Measurements from ENCODE around the gene SMTN.
"Not testable (repeated sequence)": the region's sequence is repeated elsewhere in the genome, so short reads cannot be mapped to it uniquely, and the experiment has no call there.

SMTN gene

GRCh38 chr22:31106001-31106571 lies 25.0 kb downstream of the SMTN start:
- no peak for DNase-seq

GRCh38 chr22:31106731-31107177 lies 25.6 kb downstream of the SMTN start:
- DNase-seq = no peak

DNA sequence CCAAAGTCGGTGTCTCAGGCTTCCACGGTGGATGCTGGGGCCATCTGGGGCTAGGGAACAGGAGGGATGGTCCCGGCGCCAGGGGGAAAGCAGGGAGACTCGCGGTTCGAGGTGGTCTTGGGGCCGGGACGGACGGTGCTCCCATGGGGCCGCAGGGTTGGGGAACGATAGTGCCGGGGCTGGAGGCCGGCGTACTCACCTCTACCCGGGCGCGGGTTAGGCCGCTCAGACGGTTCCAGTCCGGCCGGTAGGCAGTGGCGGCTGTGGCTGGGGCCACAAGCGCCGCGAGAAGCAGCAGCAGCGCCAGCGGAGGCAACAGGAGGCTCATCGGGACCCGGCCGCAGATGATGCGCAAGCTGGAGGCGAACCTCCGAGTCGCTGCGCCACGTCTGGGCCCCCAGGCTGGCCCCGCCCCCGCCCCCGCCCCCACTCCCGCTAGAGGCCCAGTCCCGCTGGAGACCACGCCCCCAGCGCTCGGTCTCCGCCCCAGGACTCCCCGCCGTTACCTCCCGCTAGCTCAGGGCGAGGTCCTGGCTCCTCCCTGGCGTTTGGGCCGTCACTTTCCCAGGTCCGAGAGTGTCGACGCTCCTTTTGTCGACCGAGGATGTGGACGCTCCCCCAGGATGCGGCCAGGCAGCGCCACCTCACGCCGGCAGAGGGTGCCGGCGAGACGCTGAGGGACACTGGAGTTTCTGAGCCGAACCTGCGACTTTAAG lies 26.2 kb downstream of the SMTN start, which contains the start of gene SELENOM:
TSS of gene SELENOM (minus strand) at position 391 of the 716 bp plus-strand sequence. CDS start at position 328, 63 bp downstream.
- DNase-seq = peak; percentile 40

GRCh38 chr22:31107894-31108218 lies 26.7 kb downstream of the SMTN start:
- DNase-seq = no peak

DNA sequence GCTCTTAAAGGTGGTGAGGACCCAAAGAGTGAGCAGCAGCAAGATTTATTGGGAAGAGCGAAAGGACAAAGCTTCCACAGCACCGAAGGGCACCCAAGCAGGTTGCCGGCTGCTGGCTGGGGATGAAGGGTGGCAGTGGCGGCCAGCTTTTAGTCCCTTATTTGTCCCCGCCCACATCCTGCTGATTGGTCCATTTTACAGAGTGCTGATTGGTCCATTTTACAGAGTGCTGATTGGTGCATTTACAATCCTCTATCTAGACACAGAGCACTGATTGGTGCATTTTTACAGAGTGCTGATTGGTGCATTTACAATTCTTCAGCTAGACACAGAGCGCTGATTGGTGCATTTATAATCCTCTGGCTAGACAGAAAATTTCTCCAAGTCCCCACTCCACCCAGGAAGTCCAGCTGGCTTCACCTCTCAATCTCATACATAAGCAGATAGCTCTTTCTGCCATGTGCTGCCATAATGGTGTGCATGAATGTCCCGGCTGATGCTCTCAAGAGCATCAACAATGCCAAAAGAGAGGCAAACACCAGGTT lies 31.5 kb downstream of the SMTN start:
- not testable (repeated sequence) for DNase-seq

DNA sequence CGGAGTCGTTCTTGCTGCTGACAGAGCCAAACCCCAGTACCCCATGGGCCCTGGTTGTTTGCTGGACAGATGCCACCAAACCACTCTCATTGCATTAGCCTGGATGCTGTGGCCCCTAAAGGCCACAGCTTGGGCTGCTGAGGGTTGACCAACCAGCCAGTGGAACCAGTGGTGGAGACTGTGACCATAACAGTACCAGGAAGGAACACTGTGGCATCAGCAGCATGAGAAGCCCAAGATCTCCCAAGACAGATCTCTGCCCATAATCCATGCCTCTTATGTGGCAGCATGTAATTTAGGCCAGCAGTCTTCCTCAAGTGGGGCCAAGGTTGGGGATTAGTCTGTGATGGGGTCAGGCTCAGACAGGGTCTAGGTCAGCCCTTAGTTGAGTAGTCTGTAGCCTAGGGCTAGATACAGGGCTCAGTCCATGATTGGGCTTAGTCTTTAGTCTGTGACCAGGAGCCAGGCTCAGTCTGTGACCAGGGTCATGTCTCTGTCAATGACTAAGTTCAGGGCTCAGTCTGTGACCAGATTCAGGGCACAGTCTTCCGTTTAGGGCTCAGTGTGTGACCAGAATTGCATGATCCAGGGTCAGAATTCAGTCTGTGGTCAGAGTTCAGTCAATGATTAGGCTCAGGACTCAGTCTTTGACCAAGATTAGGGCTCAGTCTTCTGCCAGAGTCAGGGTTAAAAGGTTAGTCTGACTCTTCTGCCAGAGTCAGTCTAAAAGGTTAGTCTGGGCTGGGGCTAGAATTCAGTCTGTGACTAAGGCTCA lies 37.1 kb downstream of the SMTN start:
- DNase-seq = no peak

- no peak for DNase-seq
These were observed 38.1 kb downstream of the SMTN start for GRCh38 chr22:31119026-31119717.

GRCh38 chr22:31120230-31120629 lies 39.1 kb downstream of the SMTN start:
- no peak for DNase-seq

DNA sequence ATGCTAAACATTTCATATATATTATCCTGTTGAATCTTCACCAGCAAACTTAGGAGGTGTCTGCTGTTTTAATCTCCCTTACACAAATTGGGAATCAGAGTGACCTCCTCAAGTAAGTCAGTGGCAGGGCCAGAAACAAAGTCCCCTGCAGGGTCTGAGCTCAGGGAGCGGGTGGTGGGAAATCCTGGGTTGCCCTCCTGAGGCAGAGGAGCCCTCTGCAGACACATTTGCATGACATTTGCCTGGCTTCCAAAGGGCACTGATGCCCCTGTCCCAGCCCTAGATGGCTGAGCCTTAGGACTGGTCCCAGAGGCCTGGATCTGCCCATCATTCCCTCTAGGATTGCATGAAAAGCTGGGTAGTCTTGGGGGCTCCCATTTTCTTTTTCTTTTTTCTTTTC lies 39.5 kb downstream of the SMTN start:
- DNase-seq = no peak

- no peak for DNase-seq
These were observed 40.3 kb downstream of the SMTN start for GRCh38 chr22:31121403-31121802.

GRCh38 chr22:31122196-31122531 lies 41.0 kb downstream of the SMTN start:
- no peak for DNase-seq

GRCh38 chr22:31122532-31123291 lies 41.6 kb downstream of the SMTN start, which contains the start of gene INPP5J:
TSS of gene INPP5J (plus strand) at chr22:31122966. CDS start at chr22:31123015, 49 bp downstream.
- peak; percentile 4 for DNase-seq

GRCh38 chr22:31123292-31123602 lies 42.1 kb downstream of the SMTN start:
- no peak for DNase-seq

- no peak for DNase-seq
These were observed 43.2 kb downstream of the SMTN start for GRCh38 chr22:31124290-31124689.

DNA sequence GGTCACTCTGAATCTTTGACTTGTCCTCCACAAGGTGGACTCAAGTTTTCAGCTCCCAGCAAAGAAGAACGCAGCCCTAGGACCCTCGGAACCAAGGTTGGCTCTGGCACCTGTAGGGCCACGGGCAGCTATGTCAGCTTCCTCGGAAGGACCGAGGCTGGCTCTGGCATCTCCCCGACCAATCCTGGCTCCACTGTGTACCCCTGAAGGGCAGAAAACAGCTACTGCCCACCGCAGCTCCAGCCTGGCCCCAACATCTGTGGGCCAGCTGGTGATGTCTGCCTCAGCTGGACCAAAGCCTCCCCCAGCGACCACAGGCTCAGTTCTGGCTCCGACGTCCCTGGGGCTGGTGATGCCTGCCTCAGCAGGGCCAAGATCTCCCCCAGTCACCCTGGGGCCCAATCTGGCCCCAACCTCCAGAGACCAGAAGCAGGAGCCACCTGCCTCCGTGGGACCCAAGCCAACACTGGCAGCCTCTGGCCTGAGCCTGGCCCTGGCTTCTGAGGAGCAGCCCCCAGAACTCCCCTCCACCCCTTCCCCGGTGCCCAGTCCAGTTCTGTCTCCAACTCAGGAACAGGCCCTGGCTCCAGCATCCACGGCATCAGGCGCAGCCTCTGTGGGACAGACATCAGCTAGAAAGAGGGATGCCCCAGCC lies 43.8 kb downstream of the SMTN start:
- DNase-seq = no peak

- no peak for DNase-seq
These were observed 44.5 kb downstream of the SMTN start for GRCh38 chr22:31125521-31126117.

- no peak for DNase-seq
These were observed 45.2 kb downstream of the SMTN start for GRCh38 chr22:31126128-31126868.

- DNase-seq = no peak
These were observed 45.7 kb downstream of the SMTN start for GRCh38 chr22:31126869-31127175.

GRCh38 chr22:31127181-31127772 lies 46.2 kb downstream of the SMTN start:
- DNase-seq = no peak

DNA sequence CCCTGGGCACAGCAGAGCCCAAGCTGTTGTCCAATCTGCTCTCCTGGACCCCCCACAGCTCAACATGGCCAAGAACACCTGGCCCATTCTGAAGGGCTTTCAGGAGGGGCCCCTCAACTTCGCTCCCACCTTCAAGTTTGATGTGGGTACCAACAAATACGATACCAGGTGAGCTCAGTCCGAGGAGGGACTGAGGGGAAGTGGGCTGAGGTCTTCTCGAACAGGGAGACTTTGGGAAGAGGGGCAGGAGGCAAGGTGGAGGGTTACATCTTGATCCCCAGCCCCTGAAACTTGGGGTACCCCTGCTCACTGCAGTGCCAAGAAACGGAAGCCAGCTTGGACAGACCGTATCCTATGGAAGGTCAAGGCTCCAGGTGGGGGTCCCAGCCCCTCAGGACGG lies 47.0 kb downstream of the SMTN start:
- DNase-seq = no peak

- no peak for DNase-seq
These were observed 49.8 kb downstream of the SMTN start for GRCh38 chr22:31130873-31131272.
